ENCODE data around the gene ATP2C2. TPM values are rescaled to one million over a fixed set of nuclear protein-coding genes. Genes with fewer than 3 reads are reported as not detected.

The ATP2C2 gene
- total and polyA plus RNA-seq, 2 donors (not counting 1 experiment from before 2014, with no cell fraction given), result not detected

- POLR2A ChIA-PET, result no interaction called here
- Histone ChIP-seq H3K4me1 (ENCODE audit: control insufficient read depth in 2 of 2, insufficient read depth in 2 of 2, low read length in 2 of 2) (no peaks in the 10 kb centered on the region), H3K27me3 (replicated peaks in 1 of 4; ENCODE audit: control extremely low read depth in 1 of 4, control insufficient read depth in 3 of 4, insufficient read depth in 4 of 4, low read length in 3 of 4) (peaks cover 0 to 5% (median 0%) of the 10 kb centered on the region in 4 experiments), H3K27ac (ENCODE audit: low read length in 2 of 2) (no peak overlapping the region), H4K20me1 (ENCODE audit: control insufficient read depth, insufficient read depth, low read length, poor library complexity, severe bottlenecking) (no peaks in the 10 kb centered on the region), H3K4me2 (replicated peaks; ENCODE audit: low read depth, low read length, poor library complexity, severe bottlenecking) (no peak overlapping the region), H3K9ac (ENCODE audit: low read length) (no peak overlapping the region), H2AFZ (ENCODE audit: insufficient read depth, low read depth, low read length, poor library complexity, severe bottlenecking) (no peak overlapping the region), H3K79me2 (ENCODE audit: control insufficient read depth, insufficient read depth, low read length) (no peaks in the 10 kb centered on the region), H3K9me3 (ENCODE audit: control extremely low read depth in 1 of 3, control insufficient read depth in 2 of 3, insufficient read depth in 1 of 3, low read length in 2 of 3) (peaks cover 0 to 21% (median 0%) of the 10 kb centered on the region in 3 donors), H3K36me3 (replicated peaks in 1 of 2; ENCODE audit: control extremely low read depth in 1 of 2, control insufficient read depth in 1 of 2, extremely low read depth in 1 of 2, insufficient read depth in 2 of 2, low read length in 1 of 2) (no peaks in the 10 kb centered on the region), H3K4me3 (ENCODE audit: control extremely low read depth in 1 of 5, extremely low read depth in 1 of 5, insufficient read depth in 1 of 5, low read depth in 2 of 5, low read length in 4 of 5) (no peak overlapping the region)
- TF ChIP-seq EZH2 (IDR thresholded peaks at IDR 0.05; ENCODE audit: borderline replicate concordance, insufficient read depth, low read depth, low read length, poor library complexity, severe bottlenecking), result no peak
- TF ChIP-seq, protein P1, sequence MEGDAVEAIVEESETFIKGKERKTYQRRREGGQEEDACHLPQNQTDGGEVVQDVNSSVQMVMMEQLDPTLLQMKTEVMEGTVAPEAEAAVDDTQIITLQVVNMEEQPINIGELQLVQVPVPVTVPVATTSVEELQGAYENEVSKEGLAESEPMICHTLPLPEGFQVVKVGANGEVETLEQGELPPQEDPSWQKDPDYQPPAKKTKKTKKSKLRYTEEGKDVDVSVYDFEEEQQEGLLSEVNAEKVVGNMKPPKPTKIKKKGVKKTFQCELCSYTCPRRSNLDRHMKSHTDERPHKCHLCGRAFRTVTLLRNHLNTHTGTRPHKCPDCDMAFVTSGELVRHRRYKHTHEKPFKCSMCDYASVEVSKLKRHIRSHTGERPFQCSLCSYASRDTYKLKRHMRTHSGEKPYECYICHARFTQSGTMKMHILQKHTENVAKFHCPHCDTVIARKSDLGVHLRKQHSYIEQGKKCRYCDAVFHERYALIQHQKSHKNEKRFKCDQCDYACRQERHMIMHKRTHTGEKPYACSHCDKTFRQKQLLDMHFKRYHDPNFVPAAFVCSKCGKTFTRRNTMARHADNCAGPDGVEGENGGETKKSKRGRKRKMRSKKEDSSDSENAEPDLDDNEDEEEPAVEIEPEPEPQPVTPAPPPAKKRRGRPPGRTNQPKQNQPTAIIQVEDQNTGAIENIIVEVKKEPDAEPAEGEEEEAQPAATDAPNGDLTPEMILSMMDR (IDR thresholded peaks at IDR 0.05), result no peak
- no peak overlapping the region for H3K4me3 Mint-ChIP-seq
- peaks cover 2% of the 10 kb centered on the region for H3K4me1 Mint-ChIP-seq
- no peak overlapping the region for H3K27ac Mint-ChIP-seq
- DNase-seq (no peak), ATAC-seq (ENCODE audit: low read depth) (no peak)
- peaks cover 6% of the 10 kb centered on the region for H3K9me3 Mint-ChIP-seq (ENCODE audit: insufficient read depth)
- WGBS (ENCODE audit: insufficient coverage), result 93% methylated on average over 4 of the region's 4 CpGs
- H3K27me3 Mint-ChIP-seq, result peaks cover 9% of the 10 kb centered on the region
- intact Hi-C loops (cut with micrococcal nuclease), result no loop called here
- CTCF ChIA-PET, result no interaction called here
Measured at GRCh38 chr16:84382396-84382795, 14.1 kb downstream of the ATP2C2 start.

DNA sequence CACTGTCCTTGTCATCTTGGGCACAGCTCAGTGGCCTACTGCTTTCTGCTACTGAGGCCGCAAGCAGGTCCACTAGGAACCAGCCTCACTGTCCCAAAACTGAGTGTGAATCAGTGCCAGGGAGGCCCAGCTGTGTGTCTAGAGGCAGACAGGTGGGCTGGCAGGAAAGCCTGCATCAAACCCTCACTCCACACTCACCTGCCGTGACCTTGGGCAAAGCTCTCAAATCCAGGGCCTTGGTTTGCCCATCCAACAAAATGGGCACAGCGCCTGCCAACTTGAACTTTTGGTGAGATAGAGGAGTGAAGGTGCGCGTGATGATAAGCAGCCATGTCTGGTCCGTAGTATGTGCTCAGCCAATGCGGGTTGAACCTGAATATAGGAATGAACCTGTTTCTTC lies 14.8 kb downstream of the ATP2C2 start:
- Histone ChIP-seq H3K9me3 (ENCODE audit: control extremely low read depth in 1 of 3, control insufficient read depth in 2 of 3, insufficient read depth in 1 of 3, low read length in 2 of 3) (peaks cover 0 to 21% (median 0%) of the 10 kb centered on the region in 3 donors), H3K27me3 (replicated peaks in 1 of 4; ENCODE audit: control extremely low read depth in 1 of 4, control insufficient read depth in 3 of 4, insufficient read depth in 4 of 4, low read length in 3 of 4) (peaks cover 0 to 5% (median 0%) of the 10 kb centered on the region in 4 experiments), H3K27ac (ENCODE audit: low read length in 2 of 2) (no peak overlapping the region), H2AFZ (ENCODE audit: insufficient read depth, low read depth, low read length, poor library complexity, severe bottlenecking) (no peak overlapping the region), H3K4me2 (replicated peaks; ENCODE audit: low read depth, low read length, poor library complexity, severe bottlenecking) (no peak overlapping the region), H3K4me1 (ENCODE audit: control insufficient read depth in 2 of 2, insufficient read depth in 2 of 2, low read length in 2 of 2) (no peaks in the 10 kb centered on the region), H3K9ac (ENCODE audit: low read length) (no peak overlapping the region), H3K4me3 (ENCODE audit: control extremely low read depth in 1 of 5, extremely low read depth in 1 of 5, insufficient read depth in 1 of 5, low read depth in 2 of 5, low read length in 4 of 5) (no peak overlapping the region), H3K36me3 (replicated peaks in 1 of 2; ENCODE audit: control extremely low read depth in 1 of 2, control insufficient read depth in 1 of 2, extremely low read depth in 1 of 2, insufficient read depth in 2 of 2, low read length in 1 of 2) (no peaks in the 10 kb centered on the region), H3K79me2 (ENCODE audit: control insufficient read depth, insufficient read depth, low read length) (no peaks in the 10 kb centered on the region), H4K20me1 (ENCODE audit: control insufficient read depth, insufficient read depth, low read length, poor library complexity, severe bottlenecking) (no peaks in the 10 kb centered on the region)
- Mint-ChIP-seq H3K4me1 (peaks cover 2% of the 10 kb centered on the region), H3K4me3 (no peak overlapping the region), H3K9me3 (ENCODE audit: insufficient read depth) (peaks cover 6% of the 10 kb centered on the region), H3K27ac (no peak overlapping the region), H3K27me3 (peaks cover 3% of the 10 kb centered on the region)
- WGBS (ENCODE audit: insufficient coverage), result 98% methylated on average over 5 of the region's 7 CpGs
- intact Hi-C loops (cut with micrococcal nuclease), result no loop called here
- ATAC-seq (ENCODE audit: low read depth) (no peak), DNase-seq (no peak)
- no peak for TF ChIP-seq EZH2 (IDR thresholded peaks at IDR 0.05; ENCODE audit: borderline replicate concordance, insufficient read depth, low read depth, low read length, poor library complexity, severe bottlenecking)
- TF ChIP-seq, protein P1 (IDR thresholded peaks at IDR 0.05), result no peak
- ChIA-PET POLR2A (no interaction called here), CTCF (no interaction called here)

Data from B cell (primary cell).